Lower leg skin (tissue), 4 donors: ENCODE measurements around the gene RASGEF1B. TPM values are rescaled to one million over a fixed set of nuclear protein-coding genes. Genes with fewer than 3 reads are reported as not detected.

Experiments used
- DNase-seq, 2 donors: peaks; one replicate each; pipeline ENCODE4 v3.0.0-alpha.2; 2019; ENCODE audit warnings: low spot score in 2 of 2
- H3K4me3 ChIP-seq: fragments of 200-600 bp; sonication (generic); 2 replicates; pipeline ENCODE4 v1.5.1; 2017; ENCODE audit warnings: mild to moderate bottlenecking, low read depth; ENCODE audit not compliant: poor library complexity, severe bottlenecking
- POLR2A ChIP-seq, 2 donors: fragments of 450-650 bp; IDR thresholded peaks; one replicate each; pipeline ENCODE4 v1.6.1; 2016 to 2017; ENCODE audit warnings: antibody characterized with exemption in 2 of 2, mild to moderate bottlenecking in 1 of 2, moderate library complexity in 1 of 2
- WGBS, 2 donors: methylation state at CpG; one replicate each; pipeline ENCODE4 v1.1.5; 2018; 5-methylcytosine and 5-hydroxymethylcytosine counted together
- intact Hi-C: fragments of 100-400 bp; cut with DNase I; formaldehyde crosslinking; loops from one replicate; pipeline ENCODE4 v1.15.0; 2023; ENCODE audit warnings: low total_unique reads
- total RNA-seq, 4 donors: library from RNA; depleted of rRNA; stranded (reverse); fragments of >200 nt; gene quantifications; one replicate each; pipeline ENCODE4 v1.1.0, GENCODE V29; 2016
- TF ChIP-seq, protein P1 (sequence below), 3 donors: fragments of 450-650 bp; IDR thresholded peaks; one replicate each; pipeline ENCODE4 v1.5.1; 2016; ENCODE audit warnings: antibody characterized with exemption in 3 of 3, mild to moderate bottlenecking in 3 of 3, moderate library complexity in 2 of 3

The RASGEF1B gene
- total RNA-seq, 4 donors from 2014 or later, result 53.7 to 58.2 (median 57.6) TPM

DNA sequence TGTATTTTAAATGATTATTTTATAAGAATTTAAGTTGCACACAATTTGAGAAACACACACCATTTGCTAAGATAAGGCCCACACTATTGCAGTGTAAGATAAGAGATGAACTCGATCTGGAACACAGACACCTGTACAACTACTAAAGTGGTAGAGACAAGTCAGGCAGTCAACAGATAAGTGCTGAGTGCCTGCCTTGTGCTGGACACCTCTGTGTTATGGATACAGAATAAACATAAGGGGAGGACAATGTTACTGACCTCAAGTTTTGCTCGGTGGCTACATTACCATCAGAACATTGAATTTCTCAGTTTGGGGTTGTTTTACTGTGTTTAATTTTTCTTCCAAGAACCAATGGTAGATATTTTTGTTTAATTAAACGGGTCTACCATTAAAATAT lies 74.1 kb downstream of the RASGEF1B start:
- H3K4me3 ChIP-seq, result no peak overlapping the region
- DNase-seq, result no peak
- 89 to 90% methylated on average over 3 of the region's 3 CpGs for WGBS, 2 donors
- intact Hi-C loops, result no loop called here
- TF ChIP-seq, protein P1, sequence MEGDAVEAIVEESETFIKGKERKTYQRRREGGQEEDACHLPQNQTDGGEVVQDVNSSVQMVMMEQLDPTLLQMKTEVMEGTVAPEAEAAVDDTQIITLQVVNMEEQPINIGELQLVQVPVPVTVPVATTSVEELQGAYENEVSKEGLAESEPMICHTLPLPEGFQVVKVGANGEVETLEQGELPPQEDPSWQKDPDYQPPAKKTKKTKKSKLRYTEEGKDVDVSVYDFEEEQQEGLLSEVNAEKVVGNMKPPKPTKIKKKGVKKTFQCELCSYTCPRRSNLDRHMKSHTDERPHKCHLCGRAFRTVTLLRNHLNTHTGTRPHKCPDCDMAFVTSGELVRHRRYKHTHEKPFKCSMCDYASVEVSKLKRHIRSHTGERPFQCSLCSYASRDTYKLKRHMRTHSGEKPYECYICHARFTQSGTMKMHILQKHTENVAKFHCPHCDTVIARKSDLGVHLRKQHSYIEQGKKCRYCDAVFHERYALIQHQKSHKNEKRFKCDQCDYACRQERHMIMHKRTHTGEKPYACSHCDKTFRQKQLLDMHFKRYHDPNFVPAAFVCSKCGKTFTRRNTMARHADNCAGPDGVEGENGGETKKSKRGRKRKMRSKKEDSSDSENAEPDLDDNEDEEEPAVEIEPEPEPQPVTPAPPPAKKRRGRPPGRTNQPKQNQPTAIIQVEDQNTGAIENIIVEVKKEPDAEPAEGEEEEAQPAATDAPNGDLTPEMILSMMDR (IDR thresholded peaks at IDR 0.05), result no peak
- TF ChIP-seq POLR2A (IDR thresholded peaks at IDR 0.05), result no peak

- no peak for TF ChIP-seq POLR2A (IDR thresholded peaks at IDR 0.05)
- TF ChIP-seq, protein P1 (IDR thresholded peaks at IDR 0.05), result no peak
- intact Hi-C loops, result no loop called here
- WGBS, 2 donors, result 42 to 54% methylated on average over 3 of the region's 3 CpGs
- H3K4me3 ChIP-seq, result no peak overlapping the region
- no peak for DNase-seq
Measured at GRCh38 chr4:81395239-81395638, 76.5 kb downstream of the RASGEF1B start.

DNA sequence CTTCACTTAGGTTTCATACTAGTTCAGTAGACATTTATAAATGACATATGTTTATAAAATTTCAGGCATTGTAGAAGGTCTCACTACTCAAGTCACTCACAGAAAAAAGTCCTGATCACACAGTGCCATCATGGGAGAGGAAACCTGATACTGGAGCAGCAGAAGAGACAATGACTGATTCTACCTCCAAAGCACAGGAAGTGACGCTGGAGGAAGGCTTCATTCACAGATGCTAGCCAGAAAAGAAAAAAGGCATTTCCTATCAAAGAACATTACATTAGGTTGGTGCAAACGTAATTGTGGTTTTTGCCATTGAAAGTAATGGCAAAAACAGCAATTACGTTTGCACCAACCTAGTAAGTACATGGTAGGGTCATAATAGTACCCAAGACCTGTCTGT lies 79.5 kb downstream of the RASGEF1B start:
- no peak overlapping the region for H3K4me3 ChIP-seq
- DNase-seq, result no peak
- intact Hi-C loops, result no loop called here
- no peak for TF ChIP-seq POLR2A (IDR thresholded peaks at IDR 0.05)
- TF ChIP-seq, protein P1 (IDR thresholded peaks at IDR 0.05), result no peak
- WGBS, 2 donors, result 67 to 68% methylated on average over 3 of the region's 3 CpGs

DNA sequence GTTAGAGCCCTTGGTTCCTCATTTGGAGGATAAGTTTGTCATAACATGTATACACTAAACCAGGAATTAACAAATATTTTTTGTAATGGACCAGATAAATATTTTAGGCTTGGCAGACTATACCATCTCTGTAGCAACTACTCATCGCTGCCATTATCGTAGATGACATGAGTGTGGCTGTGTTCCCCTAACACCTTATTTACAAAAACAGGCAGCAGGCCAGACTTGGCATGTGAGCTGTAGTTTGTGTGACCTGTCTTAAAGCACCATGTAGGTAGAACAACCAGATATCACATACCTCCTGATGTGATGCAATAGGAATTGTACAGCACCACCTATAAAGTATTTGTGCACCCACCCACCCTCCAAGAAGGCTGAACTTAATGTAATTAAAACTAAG lies 82.0 kb downstream of the RASGEF1B start:
- H3K4me3 ChIP-seq, result no peak overlapping the region
- no peak for DNase-seq
- WGBS, 2 donors, result 79 to 91% methylated on average over 2 of the region's 2 CpGs
- TF ChIP-seq POLR2A (IDR thresholded peaks at IDR 0.05), result no peak
- TF ChIP-seq, protein P1 (IDR thresholded peaks at IDR 0.05), result no peak
- intact Hi-C loops, result no loop called here

DNA sequence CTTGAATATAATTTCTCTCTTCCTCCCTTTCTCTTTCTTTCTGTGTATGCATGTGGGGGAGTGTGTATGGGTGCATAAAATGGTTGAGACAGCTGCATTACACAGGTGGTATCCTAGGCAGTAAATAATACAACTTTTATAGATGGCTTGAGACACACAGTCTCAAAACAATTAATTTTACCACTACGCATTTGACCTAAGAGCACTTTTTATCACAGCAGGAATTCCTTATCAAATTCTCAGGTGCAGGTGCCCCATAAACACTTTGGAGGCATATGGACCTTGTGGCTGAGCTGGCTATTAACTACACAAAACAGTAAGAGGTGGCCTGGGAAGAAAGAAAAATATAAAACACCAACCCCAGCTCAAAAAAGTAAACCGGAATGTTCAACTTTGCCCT lies 91.3 kb downstream of the RASGEF1B start:
- 73 to 85% methylated on average over 2 of the region's 2 CpGs for WGBS, 2 donors
- intact Hi-C loops, result no loop called here

DNA sequence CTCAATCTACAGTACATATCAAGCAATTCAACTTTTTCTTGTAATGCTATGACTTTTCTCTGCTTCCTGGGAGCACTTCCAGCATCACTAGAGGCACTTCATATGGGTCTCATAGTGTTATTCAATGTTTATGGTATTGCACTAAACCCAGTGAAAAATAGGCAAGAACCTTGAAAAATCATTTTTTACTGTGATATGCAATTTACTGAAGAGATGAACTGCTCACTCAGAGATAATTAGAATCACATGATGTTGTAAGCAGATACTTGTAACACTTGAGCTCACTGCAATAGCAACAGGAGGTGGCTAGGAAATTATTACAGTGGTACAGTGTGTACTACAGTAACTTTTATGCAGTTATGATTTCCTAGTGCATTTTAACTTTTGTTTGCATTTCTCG lies 93.3 kb downstream of the RASGEF1B start:
- WGBS, 2 donors, result 63 to 67% methylated on average over 1 of the region's 1 CpG
- no peak for DNase-seq
- no peak overlapping the region for H3K4me3 ChIP-seq
- intact Hi-C loops, result no loop called here
- TF ChIP-seq, protein P1 (IDR thresholded peaks at IDR 0.05), result no peak
- TF ChIP-seq POLR2A (IDR thresholded peaks at IDR 0.05), result no peak

More for the DNA sequence above, 91.3 kb downstream of the RASGEF1B start:
- DNase-seq, result no peak
- no peak for TF ChIP-seq POLR2A (IDR thresholded peaks at IDR 0.05)
- TF ChIP-seq, protein P1 (IDR thresholded peaks at IDR 0.05), result no peak
- no peak overlapping the region for H3K4me3 ChIP-seq
